GM21390 (cell line): ENCODE measurements around the gene PPFIA2.
A peak's percentile ranks its signal among the peaks of the same experiment; 100 is the strongest.

Source experiments
- ATAC-seq: cut with Tn5 transposase; IDR thresholded peaks from one replicate; pipeline ENCODE4 v1.9.1; 2021; ENCODE audit not compliant: unreplicated experiment

The PPFIA2 gene

DNA sequence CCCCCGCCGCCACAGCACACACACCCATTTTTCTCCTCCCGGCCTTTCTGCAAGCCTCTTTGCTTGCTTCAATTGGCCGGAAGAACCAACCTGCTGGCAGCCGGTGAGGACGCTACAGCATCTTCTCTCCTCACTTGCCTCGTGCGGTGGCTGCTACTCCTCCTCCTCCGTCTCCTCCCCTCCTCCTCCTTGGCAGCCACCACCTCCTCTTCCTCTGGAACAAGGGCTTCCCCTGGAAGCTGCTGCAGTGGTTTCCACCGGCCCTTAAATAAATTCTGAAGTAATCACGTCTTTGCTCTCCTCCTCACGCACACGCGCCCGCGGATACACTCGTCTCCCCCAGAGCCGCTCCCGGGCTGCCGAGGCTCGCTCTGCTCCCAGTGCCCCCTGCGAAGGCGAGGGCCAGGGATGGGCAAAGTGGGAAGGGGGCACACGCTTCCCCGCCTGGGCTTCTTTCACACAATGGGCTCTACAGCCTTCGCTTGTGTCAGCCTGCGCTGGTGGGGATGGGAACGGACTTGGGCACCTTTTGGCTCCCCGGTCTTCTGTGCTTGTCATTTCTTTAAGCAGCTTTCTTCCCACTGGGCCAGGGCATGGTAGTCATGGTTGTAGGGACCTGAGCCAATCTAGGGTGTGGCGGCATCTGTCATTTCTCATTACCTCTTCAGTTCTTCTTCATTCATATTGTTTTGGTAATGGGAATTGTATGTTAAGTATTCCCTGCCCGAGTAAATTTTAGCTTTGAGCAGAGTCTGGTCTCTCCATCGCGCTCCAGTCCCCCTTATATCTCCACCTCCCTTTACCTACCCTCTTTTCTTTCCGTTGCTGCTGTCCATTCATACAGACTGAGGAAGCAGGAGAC lies at the start of gene PPFIA2:
Gene PPFIA2 (minus strand): TSS at position 161 of the 862 bp plus-strand sequence.
- no peak for ATAC-seq

- ATAC-seq, result no peak
Measured at GRCh38 chr12:81800298-81801148, 41.4 kb upstream of the PPFIA2 start.

GRCh38 chr12:81798294-81798693 lies 39.1 kb upstream of the PPFIA2 start:
- ATAC-seq, result no peak

DNA sequence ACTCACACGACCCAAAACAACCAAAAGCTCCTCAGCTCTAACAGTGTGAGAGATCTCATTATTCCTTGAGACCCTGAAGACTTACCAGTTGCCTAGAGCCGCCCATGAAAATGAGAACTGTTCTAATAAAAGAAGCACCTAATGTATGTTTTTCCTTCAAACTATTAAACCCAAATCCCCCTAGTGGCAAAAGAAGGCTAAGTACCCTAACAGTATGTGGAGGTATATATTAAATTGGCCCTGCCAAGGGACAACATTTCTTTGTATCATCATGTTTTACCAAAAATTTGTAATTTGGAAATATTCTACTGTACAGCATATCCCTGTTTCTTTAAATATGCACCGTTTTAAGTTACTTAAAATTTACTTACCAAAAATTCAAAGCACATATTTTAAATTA lies 38.0 kb upstream of the PPFIA2 start:
- peak; percentile 65 for ATAC-seq

DNA sequence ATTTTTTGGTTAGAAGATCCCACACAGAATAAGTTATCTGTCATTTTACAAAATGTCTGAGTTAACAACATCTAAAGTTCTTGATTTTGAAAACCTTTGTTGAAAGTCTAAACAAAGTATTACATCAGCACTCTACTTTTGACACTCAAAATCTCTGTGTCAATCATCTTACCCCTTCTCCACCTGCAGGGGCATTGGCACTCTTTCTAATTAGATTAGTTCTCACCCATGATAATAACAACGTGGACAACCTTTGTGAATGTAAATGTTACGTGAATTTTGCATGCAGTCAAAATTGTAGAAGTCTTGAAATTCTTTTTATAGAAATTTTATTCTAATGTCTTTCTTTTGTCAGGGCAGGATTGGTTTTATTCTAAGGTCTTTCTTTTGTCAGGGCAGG lies 33.5 kb upstream of the PPFIA2 start:
- ATAC-seq, result no peak

DNA sequence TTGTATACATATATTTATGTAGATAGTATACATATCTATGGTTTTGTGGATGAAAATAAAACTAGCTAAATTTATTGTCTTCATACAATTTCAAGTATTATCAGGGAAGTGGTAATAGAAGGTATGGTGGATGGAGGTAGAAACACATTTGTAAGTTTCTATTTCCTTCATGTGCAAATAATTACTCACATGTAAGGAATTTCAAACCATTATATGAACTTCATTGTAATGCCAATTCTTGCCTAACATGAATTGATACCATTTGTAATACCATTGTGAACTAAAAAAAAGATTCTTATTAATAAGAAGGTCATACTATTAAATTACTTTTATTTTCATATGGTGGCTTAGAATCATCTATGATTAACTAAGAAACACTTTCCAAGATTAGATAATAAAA lies 20.1 kb upstream of the PPFIA2 start:
- no peak for ATAC-seq

DNA sequence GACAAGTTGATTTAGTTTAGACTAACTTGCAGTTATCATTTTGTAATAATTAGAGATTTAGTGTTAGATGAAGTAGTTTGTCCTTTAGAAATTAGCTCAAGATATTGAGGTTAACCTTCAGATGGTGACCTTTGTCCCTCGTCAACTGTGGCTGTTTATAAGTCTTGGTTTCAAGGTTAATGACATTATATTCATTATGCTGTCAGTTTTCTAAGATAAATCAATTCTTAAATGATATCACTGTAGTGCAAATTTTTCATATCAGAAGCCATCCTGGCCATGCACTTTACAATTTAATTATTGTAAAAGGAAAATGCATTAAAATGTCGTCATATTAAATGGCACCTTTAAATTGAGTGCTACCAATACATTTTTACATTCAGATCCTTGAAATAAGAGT lies 19.6 kb upstream of the PPFIA2 start:
- ATAC-seq, result no peak

DNA sequence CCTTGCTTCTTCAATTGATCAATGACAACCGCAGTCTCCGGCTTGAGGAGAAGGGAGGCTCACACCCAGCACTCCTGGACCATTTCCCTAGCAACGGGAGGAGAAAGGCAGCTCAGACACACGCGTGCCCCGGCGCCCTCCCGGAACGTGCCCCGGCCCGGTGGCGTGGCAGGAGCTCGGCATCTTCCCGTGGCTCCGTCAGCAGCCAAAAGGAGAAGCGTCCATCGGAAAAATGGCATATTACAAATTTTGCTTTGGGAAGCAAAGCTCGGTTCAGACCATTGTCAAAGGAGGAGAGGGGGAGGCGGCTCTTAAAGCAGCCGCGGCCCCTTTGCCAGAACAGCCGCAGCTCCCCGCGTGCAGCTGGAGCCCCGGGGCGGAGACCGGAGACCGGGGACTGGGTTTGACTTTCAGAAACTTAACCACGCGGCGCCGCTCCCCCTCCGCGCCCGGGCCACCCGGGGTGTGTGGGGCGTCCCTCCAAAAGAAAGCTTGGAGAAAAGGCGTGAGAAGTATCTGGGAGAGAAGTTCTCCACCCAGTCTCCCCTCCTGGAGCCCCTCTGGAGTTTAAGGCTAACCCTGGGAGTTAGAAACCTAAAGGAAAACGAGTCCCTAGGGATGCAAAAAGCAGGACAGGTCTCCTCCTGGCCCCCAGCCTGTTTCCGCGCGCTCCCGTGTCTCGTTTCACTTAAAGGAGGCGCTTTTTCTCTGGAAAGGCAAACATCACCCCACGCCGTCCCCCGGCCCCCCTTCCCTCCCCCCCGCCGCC lies 545 bp downstream of the PPFIA2 start:
- ATAC-seq, result no peak

- ATAC-seq, result no peak
Measured at GRCh38 chr12:81757731-81758365, 1.3 kb downstream of the PPFIA2 start.

DNA sequence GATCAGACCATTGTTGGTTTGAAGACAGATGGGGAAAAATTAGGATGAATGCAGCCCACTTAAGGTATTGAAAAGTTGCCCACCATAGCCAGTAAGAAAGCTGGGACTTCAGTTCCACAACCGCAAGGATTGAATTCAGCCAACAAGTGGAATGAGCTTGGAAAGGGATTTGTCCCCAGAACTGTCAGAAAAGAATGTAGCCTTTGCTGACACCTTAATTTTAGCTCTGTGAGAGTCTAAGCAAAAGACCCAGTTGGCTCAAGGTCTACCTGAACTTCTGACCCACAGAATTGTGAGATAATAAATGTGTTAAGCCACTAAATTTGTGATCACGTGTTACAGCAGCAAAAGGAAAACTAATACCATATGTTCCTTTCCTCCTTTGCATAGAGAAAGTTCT lies 29.4 kb downstream of the PPFIA2 start:
- ATAC-seq, result no peak

DNA sequence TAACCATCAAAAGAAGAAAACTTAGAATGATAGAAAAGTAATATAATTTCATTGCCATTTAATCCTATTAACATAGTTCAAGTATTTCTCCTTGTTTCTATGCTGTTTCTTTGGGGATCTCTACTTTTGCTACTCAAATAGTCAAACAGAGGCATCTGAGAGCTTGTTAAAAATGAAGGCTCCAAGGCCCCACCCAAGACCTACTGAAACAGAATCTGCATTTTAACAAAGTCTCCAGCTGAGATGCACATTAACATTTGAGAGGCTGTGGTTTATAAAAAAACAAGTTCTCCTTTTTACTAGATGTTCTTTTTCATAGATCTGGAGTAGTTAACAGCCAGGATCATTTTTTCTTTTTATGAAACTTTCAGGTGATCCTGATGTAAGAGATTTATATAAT lies 31.8 kb downstream of the PPFIA2 start:
- no peak for ATAC-seq

- no peak for ATAC-seq
Measured at GRCh38 chr12:81726634-81727033, 32.5 kb downstream of the PPFIA2 start.

- ATAC-seq, result no peak
Measured at GRCh38 chr12:81723361-81723760, 35.8 kb downstream of the PPFIA2 start.

GRCh38 chr12:81722004-81722403 lies 37.1 kb downstream of the PPFIA2 start:
- no peak for ATAC-seq

DNA sequence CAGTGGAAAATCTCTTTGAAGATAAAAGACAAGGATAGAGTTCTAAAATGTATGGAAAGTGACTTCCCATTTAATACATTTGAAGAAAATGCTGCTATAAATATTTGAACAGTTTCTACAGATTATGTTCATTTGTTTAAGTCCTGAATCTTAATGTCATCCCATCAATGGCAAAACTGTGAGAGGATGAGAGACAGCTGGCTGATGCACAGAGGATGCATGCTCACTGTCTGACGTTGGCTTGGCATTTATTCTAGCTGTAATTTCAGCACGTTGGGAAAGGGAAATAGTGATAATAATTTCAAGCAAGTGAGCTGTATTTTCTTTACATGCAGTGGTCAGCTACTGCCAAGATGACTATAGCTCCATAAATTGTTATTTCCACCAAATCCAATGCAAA lies 40.5 kb downstream of the PPFIA2 start:
- ATAC-seq, result no peak

- no peak for ATAC-seq
Measured at GRCh38 chr12:81712536-81712935, 46.6 kb downstream of the PPFIA2 start.

DNA sequence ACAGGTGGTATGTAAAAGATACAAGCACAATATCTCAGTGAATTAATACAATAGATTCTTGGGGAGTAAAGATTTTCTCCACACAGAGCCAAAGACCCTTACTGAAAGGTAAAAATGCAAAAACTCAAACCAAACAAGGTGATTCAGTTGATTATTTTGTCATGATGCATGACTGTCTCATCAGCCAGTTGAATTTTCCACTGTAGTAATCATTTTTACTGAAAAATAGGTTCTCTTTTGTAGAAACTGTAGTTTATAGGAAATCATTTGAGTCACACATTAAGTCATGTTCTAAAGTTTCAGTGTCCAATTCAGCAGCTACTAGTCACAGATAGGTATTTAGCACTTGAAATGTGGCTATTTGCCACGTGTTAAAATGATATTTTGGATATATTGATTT lies 53.6 kb downstream of the PPFIA2 start:
- no peak for ATAC-seq

- ATAC-seq, result no peak
Measured at GRCh38 chr12:81699551-81699950, 59.6 kb downstream of the PPFIA2 start.

DNA sequence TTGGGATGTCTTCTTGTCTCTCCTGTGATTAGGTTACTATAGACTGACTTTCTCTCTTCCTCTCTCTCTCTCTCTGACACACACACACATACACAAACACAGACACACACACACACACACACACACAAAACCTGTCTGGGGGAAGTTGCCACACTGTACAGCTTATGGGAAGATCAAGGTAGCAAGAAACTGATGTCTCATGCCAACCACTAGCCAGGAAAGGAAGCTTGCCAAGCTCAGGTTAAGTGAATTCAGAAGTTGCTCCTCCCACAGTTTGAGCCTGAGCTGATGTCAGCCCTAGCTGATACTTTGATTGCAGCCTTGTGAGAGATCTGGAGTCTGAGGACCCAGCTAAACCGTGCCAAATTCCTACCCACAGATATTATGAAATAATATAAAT lies 67.1 kb downstream of the PPFIA2 start:
- ATAC-seq, result no peak

GRCh38 chr12:81683881-81684280 lies 75.3 kb downstream of the PPFIA2 start:
- ATAC-seq, result no peak

- ATAC-seq, result no peak
Measured at GRCh38 chr12:81679614-81680013, 79.5 kb downstream of the PPFIA2 start.
